ENCODE measurements around the gene NPC1L1. TPM values are rescaled to one million over a fixed set of nuclear protein-coding genes. Genes with fewer than 3 reads are reported as not detected.

Gene NPC1L1
- total and polyA plus RNA-seq, 2 of the 13 experiments (the other 11 are each of a cell fraction or from before 2014, with no cell fraction given): 4.8 to 14.5 TPM

- TF ChIP-seq TFE3 (CRISPR knock-in tag; IDR thresholded peaks at IDR 0.05): peak; percentile 93
- no peak for TF ChIP-seq ZBTB8A (CRISPR knock-in tag; IDR thresholded peaks at IDR 0.05; ENCODE audit: borderline replicate concordance, low read depth)
- 0 out of 2 replicates have a peak, but pooled peaks have one; percentile 49 for TF ChIP-seq NFKBIZ (CRISPR knock-in tag; IDR thresholded peaks at IDR 0.05)
- TF ChIP-seq RERE (CRISPR knock-in tag; IDR thresholded peaks at IDR 0.05; ENCODE audit: low read depth): no peak
- no peak for TF ChIP-seq ZNF256 (CRISPR knock-in tag; conservative IDR thresholded peaks at IDR 0.05)
- TF ChIP-seq ZNF766 (CRISPR knock-in tag; IDR thresholded peaks at IDR 0.05; ENCODE audit: borderline replicate concordance): 0 out of 2 replicates have a peak, but pooled peaks have one; percentile 34
- TF ChIP-seq REST (IDR thresholded peaks at IDR 0.05; ENCODE audit: borderline replicate concordance in 1 of 2, low read depth in 1 of 2, low read length in 2 of 2): peak in 1 of 2 experiments; percentile 50; a peak in 1 of 4 replicates
- no peak for TF ChIP-seq HNRNPLL (IDR thresholded peaks at IDR 0.05; ENCODE audit: low read depth, low read length, poor library complexity, severe bottlenecking)
- no peak for TF ChIP-seq ZNF549 (CRISPR knock-in tag; IDR thresholded peaks at IDR 0.05)
- TF ChIP-seq ZNF501 (CRISPR knock-in tag; IDR thresholded peaks at IDR 0.05): no peak
- no peak for TF ChIP-seq KDM2A (CRISPR knock-in tag; IDR thresholded peaks at IDR 0.05; ENCODE audit: borderline replicate concordance, low read depth)
- TF ChIP-seq ASH2L (IDR thresholded peaks at IDR 0.05; ENCODE audit: insufficient read length, low read depth, low read length): peak; percentile 71
- TF ChIP-seq AGO1 (IDR thresholded peaks at IDR 0.05; ENCODE audit: low read depth, low read length, poor library complexity, severe bottlenecking): no peak
- peak; percentile 93 for TF ChIP-seq ZBTB43 (CRISPR knock-in tag; conservative IDR thresholded peaks at IDR 0.05)
- no peak for TF ChIP-seq ATAD3A (CRISPR knock-in tag; IDR thresholded peaks at IDR 0.05)
Measured at GRCh38 chr7:44473295-44473694, 67.8 kb downstream of the NPC1L1 start (continued).

Data from HepG2 (cell line).